ENCODE measurements around the gene VSIR.

VSIR gene

DNA sequence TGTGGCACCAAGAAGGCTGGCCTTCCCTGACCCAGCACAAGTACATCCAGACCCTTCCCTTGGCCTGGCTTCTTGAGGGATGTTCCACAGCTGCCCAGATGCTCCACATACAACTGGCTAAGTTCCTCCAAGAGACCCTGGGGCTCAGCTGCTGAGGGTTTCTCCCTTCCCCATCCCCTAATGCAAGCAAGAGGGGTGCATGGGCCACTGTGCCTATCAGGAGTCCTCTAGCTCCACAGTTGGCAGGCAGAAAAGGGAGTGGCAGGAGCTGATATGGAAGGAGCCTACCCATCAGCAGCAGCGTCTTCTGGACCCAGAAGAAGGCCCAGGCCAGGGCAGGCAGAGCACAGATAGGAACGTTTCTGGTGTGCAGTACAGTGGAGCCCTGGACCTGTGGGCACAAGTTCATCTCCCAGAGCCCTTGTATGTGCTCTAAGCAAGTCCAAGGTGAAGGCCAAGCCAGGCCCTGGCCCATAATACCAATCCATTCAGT lies 26.2 kb downstream of the VSIR start:
- Histone ChIP-seq H3K9ac (ENCODE audit: low read length) (no peak overlapping the region), H3K9me3 (ENCODE audit: control insufficient read depth, low read depth, low read length) (no peaks in the 10 kb centered on the region), H3K27me3 (ENCODE audit: control insufficient read depth, insufficient read depth, low read length) (no peaks in the 10 kb centered on the region), H3K36me3 (ENCODE audit: control insufficient read depth, low read depth, low read length) (no peaks in the 10 kb centered on the region), H3K4me3 (ENCODE audit: low read length) (no peak overlapping the region), H3K4me1 (ENCODE audit: control insufficient read depth, low read depth, low read length) (peaks cover 12% of the 10 kb centered on the region), H3K27ac (ENCODE audit: low read length) (no peak overlapping the region)

DNA sequence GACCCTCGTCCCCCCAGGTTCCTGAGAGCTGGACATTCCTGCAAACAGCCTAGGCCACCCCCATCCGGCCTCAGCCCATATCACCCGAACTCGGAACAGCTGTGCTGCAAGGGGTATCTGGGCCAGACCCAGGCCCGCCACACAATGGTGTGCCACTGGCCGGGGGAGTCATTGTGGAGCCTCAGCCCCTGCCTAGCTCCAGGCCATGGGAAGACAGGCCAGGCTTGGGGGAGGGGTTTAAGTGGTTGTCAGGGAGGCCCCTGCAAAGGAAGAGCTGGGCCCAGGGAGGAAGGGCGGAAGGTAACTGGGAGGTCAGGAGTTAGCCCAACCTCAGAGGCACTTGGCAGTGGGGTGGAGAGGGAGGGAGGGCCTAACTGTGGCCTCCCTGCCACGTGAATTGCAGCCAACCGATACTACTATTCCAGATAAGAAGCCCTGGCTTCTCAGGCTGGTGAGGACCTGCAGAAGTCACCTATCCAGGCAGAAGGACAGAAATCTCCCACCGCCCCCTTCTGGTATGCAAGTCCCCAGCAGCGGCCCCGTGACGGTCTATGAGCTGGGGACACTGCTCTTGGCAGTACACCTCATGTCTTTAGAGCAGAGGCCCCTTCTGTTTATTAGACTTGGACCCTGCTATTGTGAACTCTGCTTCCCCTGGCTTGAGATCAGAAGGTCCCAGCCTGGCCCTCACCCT lies 26.8 kb downstream of the VSIR start:
- no peak overlapping the region for H3K27ac ChIP-seq (ENCODE audit: low read length)
- H3K9me3 ChIP-seq (ENCODE audit: control insufficient read depth, low read depth, low read length) = no peaks in the 10 kb centered on the region
- no peak overlapping the region for H3K9ac ChIP-seq (ENCODE audit: low read length)
- H3K27me3 ChIP-seq (ENCODE audit: control insufficient read depth, insufficient read depth, low read length) = no peaks in the 10 kb centered on the region
- H3K4me3 ChIP-seq (ENCODE audit: low read length) = no peak overlapping the region
- H3K4me1 ChIP-seq (ENCODE audit: control insufficient read depth, low read depth, low read length) = peaks cover 12% of the 10 kb centered on the region
- H3K36me3 ChIP-seq (ENCODE audit: control insufficient read depth, low read depth, low read length) = no peaks in the 10 kb centered on the region

DNA sequence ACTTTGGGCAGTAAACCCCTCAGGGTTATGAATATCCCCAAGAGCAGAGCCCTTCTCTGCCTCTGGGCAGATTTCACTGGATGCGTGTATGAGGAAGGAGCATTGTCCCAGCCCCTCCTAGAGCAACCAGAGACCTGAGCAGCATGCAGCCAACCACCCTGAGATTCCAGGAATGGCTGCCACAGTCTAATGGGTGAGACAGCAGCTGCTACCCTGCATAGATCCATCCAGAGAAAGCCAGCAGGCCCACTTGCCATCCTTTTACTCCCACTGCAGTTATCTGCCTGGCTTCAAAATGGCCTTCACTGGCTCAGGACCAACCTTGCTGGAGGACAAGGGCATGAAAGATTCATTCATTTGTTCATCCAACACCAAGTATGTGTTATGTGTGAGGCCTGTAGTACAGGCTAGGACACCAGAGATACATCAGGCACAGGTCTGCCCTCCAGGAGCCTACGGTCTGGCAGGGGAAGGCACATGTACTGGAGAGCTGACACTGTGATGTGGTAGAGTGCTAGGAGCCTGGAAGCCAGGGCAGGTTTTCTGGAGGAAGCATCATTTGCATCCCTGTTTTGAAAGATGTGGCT lies 27.6 kb downstream of the VSIR start:
- no peaks in the 10 kb centered on the region for H3K36me3 ChIP-seq (ENCODE audit: control insufficient read depth, low read depth, low read length)
- no peak overlapping the region for H3K27ac ChIP-seq (ENCODE audit: low read length)
- H3K4me1 ChIP-seq (ENCODE audit: control insufficient read depth, low read depth, low read length) = peaks cover 12% of the 10 kb centered on the region
- no peak overlapping the region for H3K9ac ChIP-seq (ENCODE audit: low read length)
- H3K9me3 ChIP-seq (ENCODE audit: control insufficient read depth, low read depth, low read length) = no peaks in the 10 kb centered on the region
- no peak overlapping the region for H3K4me3 ChIP-seq (ENCODE audit: low read length)
- no peaks in the 10 kb centered on the region for H3K27me3 ChIP-seq (ENCODE audit: control insufficient read depth, insufficient read depth, low read length)

DNA sequence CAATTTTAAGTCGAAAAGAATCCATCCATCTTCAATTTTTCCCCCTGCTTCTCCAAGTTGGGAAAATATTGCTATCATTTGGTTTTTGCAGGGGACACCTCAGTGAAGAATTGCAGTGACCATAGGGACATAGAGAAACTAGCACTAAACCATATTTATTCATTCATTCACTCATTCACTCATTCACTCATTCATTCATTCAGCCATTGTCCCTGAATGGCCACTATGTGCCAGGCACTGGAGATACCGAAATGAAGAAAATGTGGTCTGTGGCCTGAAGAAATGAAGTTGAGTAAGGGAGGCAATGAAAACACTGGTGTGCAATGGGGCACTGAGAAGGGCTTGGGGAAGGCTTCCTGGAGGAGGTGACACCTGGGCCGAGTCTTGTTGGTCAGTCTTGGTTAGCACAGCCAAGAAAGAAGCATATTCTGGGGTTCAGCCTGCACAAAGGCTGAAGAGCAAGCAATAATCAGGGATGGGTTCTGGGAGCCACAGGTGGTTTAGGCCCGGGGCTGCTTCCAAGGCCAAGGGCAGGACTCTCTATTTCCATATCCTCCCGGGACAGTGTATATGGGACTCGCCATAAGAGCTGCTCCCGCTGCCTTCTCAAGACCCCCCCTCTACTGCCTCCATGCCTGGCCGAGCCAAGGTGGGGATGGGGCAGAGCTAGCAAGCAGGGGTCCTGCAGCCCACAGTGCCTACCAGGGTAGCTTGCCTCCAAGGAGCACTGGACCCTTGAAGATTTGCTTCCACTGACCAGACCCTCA lies 28.2 kb downstream of the VSIR start:
- Histone ChIP-seq H3K4me3 (ENCODE audit: low read length) (no peak overlapping the region), H3K4me1 (ENCODE audit: control insufficient read depth, low read depth, low read length) (peaks cover 12% of the 10 kb centered on the region), H3K9ac (ENCODE audit: low read length) (no peak overlapping the region), H3K9me3 (ENCODE audit: control insufficient read depth, low read depth, low read length) (no peaks in the 10 kb centered on the region), H3K36me3 (ENCODE audit: control insufficient read depth, low read depth, low read length) (no peaks in the 10 kb centered on the region), H3K27me3 (ENCODE audit: control insufficient read depth, insufficient read depth, low read length) (no peaks in the 10 kb centered on the region), H3K27ac (ENCODE audit: low read length) (no peak overlapping the region)

DNA sequence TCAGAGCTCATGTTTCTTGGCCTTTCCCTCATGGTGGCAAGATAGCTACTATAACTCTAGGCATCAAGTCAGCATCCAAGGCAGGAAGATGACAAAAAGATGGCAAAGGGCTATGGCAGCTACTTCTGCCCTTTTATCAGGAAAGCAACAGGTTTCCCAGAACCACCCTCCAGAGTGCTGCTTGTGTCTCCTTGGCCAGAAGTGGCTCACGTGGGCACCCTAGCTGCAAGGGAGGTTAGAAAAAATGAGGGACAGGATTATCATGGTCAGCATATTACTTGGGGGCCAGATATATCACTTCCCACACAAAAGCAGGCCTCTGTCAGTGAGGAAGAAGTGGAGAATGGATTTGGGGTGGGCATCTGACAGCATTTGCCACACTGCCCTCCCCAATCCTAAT lies 29.5 kb downstream of the VSIR start:
- Histone ChIP-seq H3K9me3 (ENCODE audit: control insufficient read depth, low read depth, low read length) (no peaks in the 10 kb centered on the region), H3K4me3 (ENCODE audit: low read length) (no peak overlapping the region), H3K36me3 (ENCODE audit: control insufficient read depth, low read depth, low read length) (no peaks in the 10 kb centered on the region), H3K27me3 (ENCODE audit: control insufficient read depth, insufficient read depth, low read length) (no peaks in the 10 kb centered on the region), H3K27ac (ENCODE audit: low read length) (no peak overlapping the region), H3K9ac (ENCODE audit: low read length) (no peak overlapping the region), H3K4me1 (ENCODE audit: control insufficient read depth, low read depth, low read length) (peaks cover 12% of the 10 kb centered on the region)

DNA sequence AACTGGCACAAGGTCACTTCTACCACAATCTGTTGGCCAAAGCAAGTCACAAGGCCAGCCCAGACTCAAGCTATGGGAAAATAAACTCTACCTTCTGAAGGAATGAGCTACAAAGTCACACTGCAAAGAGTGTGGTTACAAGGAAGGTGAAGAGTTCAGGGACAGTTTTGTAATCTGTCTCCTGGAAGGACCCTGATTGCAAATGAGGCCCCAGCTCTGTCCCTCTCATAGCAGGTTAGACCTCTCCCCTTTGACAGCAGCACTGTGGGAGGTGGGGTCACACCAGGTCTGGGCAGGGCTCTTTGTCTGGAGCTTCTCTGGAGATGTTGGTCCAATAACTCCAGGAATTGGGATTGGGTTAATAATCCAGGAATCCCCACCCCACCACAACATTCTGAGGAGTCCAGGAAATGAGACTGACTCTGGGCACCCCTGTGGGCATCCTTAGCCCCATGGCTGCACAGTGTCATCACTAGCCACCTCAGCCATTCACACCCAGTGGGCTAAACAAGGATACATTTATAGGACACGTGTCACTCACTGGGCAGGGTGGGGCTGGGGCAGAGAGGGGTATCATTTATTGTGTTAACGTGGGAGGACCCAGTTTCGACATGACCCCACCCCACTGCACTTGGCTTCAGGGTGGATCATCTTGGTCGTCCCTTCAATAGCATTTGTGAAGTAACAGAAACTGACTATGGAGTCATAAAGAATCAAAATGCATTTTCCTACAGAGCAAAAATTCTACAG lies 30.1 kb downstream of the VSIR start:
- peaks cover 10% of the 10 kb centered on the region for H3K4me1 ChIP-seq (ENCODE audit: control insufficient read depth, low read depth, low read length)
- H3K27ac ChIP-seq (ENCODE audit: low read length) = no peak overlapping the region
- H3K9ac ChIP-seq (ENCODE audit: low read length) = no peak overlapping the region

DNA sequence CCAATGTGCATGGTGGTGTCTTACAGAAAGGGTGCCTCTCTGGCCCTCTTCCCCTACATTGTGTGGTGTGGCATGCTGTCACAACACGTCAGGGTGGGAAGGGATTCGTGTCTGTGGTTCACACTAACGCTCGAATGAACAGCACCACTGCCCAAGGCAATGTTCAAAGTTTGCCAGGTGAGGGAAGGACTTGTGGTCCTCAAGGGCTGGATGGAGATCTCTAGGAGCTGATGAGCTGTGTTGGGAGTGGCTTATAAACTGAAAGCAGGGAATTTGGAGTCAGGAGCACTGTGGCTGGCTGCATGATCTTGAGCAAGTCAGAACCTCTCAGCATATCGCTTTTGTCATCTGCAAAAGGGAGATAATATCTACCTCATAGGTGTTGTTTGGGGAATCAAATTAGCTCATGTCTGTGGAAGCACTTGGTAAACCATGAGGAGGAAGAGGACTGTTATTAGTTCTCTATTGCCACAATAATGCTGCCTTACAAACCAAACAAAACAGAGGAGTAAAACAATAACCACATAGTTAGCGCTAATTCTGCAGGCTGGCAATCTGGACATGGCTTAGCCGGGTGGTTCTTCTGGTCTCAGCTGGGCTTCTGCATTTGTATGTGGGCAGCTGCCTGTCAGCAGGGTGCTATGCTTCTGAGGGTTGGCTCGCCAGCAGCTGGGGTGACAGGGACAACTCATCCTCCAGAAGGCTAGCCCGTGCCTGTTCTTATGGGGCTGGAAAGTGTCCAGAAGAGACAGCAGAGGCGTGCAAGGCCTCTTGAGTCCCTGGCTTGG lies 30.8 kb downstream of the VSIR start:
- no peak overlapping the region for H3K4me3 ChIP-seq (ENCODE audit: low read length)
- H3K4me1 ChIP-seq (ENCODE audit: control insufficient read depth, low read depth, low read length) = peaks cover 6% of the 10 kb centered on the region
- H3K9ac ChIP-seq (ENCODE audit: low read length) = no peak overlapping the region
- H3K36me3 ChIP-seq (ENCODE audit: control insufficient read depth, low read depth, low read length) = no peaks in the 10 kb centered on the region
- no peaks in the 10 kb centered on the region for H3K27me3 ChIP-seq (ENCODE audit: control insufficient read depth, insufficient read depth, low read length)
- H3K9me3 ChIP-seq (ENCODE audit: control insufficient read depth, low read depth, low read length) = no peaks in the 10 kb centered on the region
- H3K27ac ChIP-seq (ENCODE audit: low read length) = no peak overlapping the region

More for the DNA sequence above, 30.1 kb downstream of the VSIR start:
- no peaks in the 10 kb centered on the region for H3K27me3 ChIP-seq (ENCODE audit: control insufficient read depth, insufficient read depth, low read length)
- no peaks in the 10 kb centered on the region for H3K36me3 ChIP-seq (ENCODE audit: control insufficient read depth, low read depth, low read length)
- H3K4me3 ChIP-seq (ENCODE audit: low read length) = no peak overlapping the region
- no peaks in the 10 kb centered on the region for H3K9me3 ChIP-seq (ENCODE audit: control insufficient read depth, low read depth, low read length)

DNA sequence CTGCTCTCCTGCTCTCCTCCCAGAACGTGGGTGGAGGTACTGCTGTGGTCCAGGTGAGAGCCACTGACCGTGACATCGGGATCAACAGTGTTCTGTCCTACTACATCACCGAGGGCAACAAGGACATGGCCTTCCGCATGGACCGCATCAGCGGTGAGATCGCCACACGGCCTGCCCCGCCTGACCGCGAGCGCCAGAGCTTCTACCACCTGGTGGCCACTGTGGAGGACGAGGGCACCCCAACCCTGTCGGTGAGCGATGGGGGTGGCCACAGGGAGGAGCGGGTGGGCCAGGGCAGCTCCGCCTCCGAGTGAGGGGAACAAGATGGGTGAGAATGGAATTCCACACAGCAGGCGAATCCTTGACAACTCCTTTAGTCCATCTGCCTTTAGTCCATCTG lies 31.6 kb downstream of the VSIR start:
- Histone ChIP-seq H3K9me3 (ENCODE audit: control insufficient read depth, low read depth, low read length) (no peaks in the 10 kb centered on the region), H3K27me3 (ENCODE audit: control insufficient read depth, insufficient read depth, low read length) (no peaks in the 10 kb centered on the region), H3K4me1 (ENCODE audit: control insufficient read depth, low read depth, low read length) (peaks cover 5% of the 10 kb centered on the region), H3K36me3 (ENCODE audit: control insufficient read depth, low read depth, low read length) (no peaks in the 10 kb centered on the region), H3K27ac (ENCODE audit: low read length) (no peak overlapping the region), H3K4me3 (ENCODE audit: low read length) (no peak overlapping the region), H3K9ac (ENCODE audit: low read length) (no peak overlapping the region)

DNA sequence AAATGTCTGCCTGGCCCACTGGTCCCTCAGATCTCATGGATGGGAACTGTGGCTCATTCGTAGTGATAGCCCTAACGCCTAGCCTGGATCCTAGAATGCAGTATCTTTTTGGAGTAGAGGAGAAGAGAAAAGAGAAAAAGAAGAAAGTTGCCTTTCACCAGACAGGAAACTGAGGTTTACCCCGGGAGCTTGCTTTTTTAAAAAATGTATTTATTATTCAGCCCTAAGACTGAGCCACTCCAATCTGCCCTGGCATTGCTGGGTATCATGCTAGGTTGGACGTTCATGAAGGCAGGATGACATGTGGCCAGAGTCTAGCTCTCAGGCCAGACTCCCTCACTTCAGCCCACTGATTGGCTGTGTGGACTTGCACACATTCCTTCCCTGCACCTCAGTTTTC lies 32.3 kb downstream of the VSIR start:
- H3K4me3 ChIP-seq (ENCODE audit: low read length) = no peak overlapping the region
- no peaks in the 10 kb centered on the region for H3K36me3 ChIP-seq (ENCODE audit: control insufficient read depth, low read depth, low read length)
- H3K9ac ChIP-seq (ENCODE audit: low read length) = no peak overlapping the region
- no peaks in the 10 kb centered on the region for H3K27me3 ChIP-seq (ENCODE audit: control insufficient read depth, insufficient read depth, low read length)
- no peaks in the 10 kb centered on the region for H3K9me3 ChIP-seq (ENCODE audit: control insufficient read depth, low read depth, low read length)
- H3K27ac ChIP-seq (ENCODE audit: low read length) = no peak overlapping the region
- peaks cover under 1% of the 10 kb centered on the region for H3K4me1 ChIP-seq (ENCODE audit: control insufficient read depth, low read depth, low read length)

DNA sequence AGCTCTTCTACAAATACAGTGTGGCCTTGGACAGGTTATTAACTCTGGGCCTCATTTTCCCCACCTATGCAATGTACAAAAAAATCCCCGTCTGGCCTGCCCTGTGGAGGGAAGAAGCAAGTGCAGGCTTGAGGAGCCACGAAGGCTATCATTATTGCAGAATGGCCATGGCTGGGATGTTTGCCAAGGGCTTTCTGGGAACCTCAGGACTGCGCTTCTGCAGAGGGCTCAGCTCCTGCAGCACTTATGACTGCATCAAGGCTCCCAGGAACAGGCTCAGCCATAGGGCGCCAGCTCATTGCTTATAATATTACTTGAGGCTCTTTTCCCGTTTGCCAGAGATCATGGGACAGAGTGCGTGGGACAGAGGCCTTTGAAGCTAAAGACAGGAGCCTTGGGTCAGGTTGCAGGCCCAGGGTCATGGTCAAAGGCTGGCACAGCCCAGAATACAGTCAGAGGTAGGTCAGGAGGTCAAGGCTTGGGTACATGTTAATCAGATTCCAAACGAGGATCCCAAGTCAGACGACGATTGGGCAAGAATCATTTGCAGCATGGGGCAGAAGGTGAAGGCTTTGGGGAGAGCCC lies 33.2 kb downstream of the VSIR start:
- no peaks in the 10 kb centered on the region for H3K27me3 ChIP-seq (ENCODE audit: control insufficient read depth, insufficient read depth, low read length)
- H3K4me1 ChIP-seq (ENCODE audit: control insufficient read depth, low read depth, low read length) = no peaks in the 10 kb centered on the region
- H3K36me3 ChIP-seq (ENCODE audit: control insufficient read depth, low read depth, low read length) = no peaks in the 10 kb centered on the region
- no peak overlapping the region for H3K4me3 ChIP-seq (ENCODE audit: low read length)
- H3K27ac ChIP-seq (ENCODE audit: low read length) = no peak overlapping the region
- no peak overlapping the region for H3K9ac ChIP-seq (ENCODE audit: low read length)
- no peaks in the 10 kb centered on the region for H3K9me3 ChIP-seq (ENCODE audit: control insufficient read depth, low read depth, low read length)

Measured in iPS-18a (cell line).